GM19397 (cell line): ENCODE measurements around the gene PISD.

Experiments used
- ATAC-seq: cut with Tn5 transposase; IDR thresholded peaks from one replicate; pipeline ENCODE4 v1.9.1; 2021; ENCODE audit warnings: mild to moderate bottlenecking, moderate library complexity; ENCODE audit not compliant: unreplicated experiment

The PISD gene

DNA sequence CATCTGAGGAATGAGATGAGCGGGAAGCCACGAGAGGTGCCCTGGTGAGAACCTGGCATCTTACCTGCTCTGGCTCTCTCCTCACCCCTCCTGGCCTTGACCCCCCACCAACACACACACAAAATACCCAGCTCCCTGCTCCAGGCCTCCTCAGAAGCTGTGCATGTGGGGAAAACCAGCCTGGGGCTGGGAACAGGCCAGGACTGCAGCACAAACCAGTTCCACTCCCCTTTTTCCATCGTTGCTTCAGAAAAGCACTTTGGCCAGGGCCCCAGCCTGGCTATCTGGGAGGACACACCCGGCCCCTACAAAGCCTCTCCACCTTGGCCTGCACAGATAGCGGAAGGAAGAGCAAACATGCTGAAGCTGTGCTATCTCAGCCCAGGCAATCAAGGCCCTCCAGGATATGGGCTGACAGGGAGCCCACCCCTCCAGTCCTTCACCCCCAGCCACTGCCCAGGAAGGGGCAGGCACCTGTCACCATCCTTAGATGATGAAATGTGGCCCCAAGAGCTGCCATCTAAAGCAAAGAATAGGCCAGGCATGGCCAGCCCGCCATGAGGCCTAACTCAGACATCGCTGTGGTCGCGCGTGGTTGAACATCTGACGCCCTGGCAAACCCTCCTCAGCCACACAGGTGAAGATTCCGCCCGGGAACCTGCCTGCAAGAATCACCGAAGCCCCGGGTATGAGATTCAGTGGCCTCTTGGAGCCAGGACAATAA, 35.4 kb downstream of the PISD start:
- ATAC-seq, result no peak

DNA sequence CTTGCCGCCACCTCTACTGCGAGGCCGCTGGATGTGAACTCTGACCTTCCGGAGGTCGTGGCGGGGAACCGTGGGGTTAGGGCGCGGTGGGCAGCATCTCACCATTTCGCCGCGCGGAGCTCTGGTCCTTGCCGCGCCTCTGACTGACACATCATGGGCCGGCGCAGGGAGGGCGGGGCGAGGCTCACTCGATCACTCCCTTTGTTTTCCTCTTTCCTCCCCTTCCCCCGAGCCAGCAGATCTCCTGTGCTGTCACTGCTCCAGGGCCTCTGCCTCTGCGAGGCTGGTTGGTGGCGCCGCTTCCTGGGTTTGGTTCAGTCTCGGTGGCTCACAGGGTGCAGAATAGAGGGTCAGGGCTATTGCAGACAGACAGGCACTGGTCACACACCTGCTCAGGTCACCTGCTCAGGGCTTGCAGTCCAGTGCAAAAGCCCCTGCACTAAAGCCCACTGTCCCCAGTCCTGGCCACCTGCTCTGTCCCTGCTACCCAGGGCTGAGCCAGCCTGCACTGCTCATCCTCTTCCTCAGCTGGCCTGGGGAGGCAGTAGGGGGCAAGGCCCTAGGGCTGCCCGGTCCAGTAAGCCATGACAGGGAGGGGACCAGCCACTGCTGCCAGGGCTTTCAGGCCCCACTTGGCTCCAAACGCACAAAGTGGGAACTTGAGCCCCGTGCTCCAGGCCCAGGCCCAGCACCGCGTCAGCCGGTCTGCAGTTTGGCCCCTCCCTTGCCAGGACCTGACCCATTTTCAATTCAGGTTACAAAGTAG, 36.2 kb downstream of the PISD start:
- no peak for ATAC-seq

DNA sequence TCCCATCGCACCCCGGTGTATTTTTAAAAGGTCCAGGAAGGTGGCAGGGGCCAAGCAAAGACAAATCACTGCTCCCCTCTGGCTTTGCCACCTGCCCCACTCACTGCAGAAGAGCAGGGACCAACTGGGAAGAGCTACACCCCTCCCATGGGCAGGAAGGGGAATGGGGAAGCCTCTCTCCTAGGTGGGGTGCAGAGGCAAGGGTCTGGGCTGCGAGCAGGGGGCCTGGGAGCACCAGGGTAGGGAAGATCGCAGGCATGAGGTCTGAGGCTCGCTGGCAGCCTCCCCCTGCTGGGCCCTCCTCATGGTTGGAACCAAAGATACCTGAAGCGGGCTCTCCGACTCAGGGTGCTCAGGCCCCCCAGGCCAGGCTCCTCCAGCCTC, 36.8 kb downstream of the PISD start:
- no peak for ATAC-seq

- ATAC-seq, result no peak
Observed at GRCh38 chr22:31623592-31624304, 38.3 kb downstream of the PISD start.

DNA sequence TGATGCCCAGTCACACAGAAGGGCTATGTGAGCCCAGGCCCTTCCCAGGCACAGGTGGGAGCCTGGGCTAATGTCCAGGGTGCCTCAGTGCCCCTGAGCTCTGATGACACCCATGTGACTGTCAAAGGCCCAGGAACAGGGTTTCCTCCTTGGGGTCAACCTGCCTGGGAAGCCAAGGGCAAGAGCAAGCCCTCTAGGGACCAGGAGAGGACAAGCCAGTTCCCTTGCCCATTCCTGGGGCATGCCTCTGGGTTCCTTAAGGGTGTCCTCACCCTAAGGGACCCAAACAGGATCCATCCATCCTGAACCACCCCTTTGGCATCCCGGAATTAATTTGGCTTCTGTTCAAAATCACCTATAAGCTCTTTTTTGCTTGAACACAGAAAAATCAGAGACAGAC, 39.0 kb downstream of the PISD start:
- no peak for ATAC-seq

DNA sequence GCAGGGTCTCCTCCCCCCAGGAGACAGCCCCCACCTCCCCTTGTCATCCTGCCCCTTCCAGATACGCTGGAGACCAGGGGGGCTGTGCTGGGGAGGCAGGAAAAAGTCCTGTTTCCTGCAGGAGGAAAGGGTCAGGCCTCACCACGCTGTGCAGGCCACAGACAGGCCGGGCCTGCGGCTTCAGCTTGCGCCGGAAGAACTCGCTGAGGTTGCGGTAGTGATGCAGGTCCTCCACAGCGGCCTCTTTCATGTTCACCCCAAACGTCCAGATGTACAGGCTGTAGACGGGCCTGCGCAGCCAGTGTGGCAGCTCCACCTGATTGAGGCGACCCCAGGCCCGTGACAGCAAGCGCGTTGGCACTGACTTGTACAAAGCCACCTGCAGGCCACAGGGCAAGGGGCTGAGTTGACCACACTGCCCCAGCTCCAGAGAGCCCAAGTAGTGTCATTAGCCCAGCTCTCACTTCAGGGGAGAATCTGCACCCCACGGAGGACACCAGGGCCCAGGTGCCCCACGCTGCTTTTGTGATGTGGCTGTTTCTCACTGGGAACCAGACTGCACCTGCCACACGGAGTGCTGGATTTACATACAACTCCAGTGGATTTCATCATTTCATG, 40.4 kb downstream of the PISD start:
- ATAC-seq, result no peak

GRCh38 chr22:31620756-31621480, 41.1 kb downstream of the PISD start:
- no peak for ATAC-seq

DNA sequence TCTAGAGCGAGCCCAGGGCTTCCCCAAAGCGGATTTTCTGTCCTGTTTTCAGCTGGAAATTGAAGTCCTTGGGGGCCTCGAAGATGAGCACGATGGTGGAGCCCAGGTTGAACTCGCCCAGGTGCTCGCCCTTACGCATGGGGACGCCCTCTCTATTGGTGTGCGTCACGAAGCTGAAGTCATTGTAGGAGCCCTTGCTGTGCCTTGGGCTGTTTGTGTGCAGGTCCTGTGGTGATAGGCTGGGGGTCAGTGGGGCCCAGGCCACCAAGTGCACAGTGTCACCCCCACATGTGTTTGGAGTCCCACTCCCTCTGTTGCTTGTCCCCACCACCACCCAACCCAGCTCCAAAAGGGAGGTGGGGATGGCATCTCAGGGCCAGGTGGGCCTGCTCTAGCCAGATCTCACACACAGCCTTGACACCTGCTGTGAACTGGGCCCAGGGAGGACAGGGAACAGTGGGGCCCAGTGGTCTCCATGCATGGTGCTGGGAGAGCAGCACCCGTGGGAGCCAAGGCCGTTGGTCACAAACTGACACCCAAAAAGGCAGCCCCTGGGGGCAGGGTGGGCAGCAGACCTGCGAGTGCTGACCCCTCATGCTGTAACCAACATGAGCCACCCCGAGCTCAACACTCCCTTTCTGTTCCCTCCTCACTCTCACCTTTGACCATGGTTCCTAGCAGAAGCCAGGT, 42.3 kb downstream of the PISD start:
- no peak for ATAC-seq

- no peak for ATAC-seq
Observed at GRCh38 chr22:31618471-31619176, 43.4 kb downstream of the PISD start.

DNA sequence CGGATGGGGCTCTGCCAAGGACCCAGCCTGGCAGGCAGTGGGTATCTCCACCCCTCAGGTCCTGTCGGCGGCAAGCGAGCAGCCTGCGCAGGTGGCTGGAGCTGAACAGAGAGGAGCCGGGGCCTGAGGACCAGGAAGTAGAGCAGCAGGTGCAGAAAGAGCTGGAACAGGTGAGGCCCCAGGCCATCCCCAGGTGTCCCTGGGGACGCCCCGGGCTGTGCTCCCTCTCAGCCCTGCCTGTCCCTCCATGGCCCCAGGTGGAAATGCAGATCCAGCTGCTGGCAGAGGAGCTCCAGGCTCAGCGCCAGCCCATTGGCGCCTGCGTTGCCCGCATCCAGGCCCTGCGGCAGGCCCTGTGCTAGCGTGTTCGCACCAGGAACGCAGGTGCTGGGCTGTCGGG, 44.0 kb downstream of the PISD start:
- no peak for ATAC-seq

DNA sequence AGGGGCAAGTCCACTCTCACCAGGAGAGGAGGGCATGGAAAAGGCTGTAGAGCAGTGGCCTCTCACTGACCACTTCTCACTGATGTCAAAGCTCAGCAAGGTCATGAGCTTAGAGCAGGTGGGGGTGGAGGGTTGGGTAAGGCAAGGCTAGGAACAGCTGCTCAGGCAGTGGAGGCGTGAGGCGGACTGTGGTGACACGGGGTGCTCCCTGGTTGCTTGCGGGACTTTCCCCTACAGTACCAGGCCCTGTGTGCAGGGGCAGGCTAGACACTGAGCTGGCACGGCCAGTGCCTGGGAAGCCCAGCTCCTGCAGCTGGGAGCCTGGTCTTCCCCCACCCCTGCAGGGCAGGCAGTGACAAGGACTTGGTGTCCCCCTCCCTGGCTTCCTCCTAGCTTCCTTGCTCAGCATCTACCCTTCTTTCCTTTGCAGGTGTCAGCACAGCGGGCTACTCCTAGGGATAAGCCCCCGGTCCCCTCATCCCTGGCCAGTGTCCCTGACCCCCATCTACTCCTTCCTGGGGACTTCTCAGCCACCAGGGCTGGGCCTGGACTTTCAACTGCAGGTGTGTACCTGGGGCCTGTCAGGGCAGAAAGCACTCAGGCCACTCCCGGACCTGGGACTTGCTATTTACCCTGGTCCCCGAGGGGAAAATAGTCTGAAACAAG, 45.6 kb downstream of the PISD start:
- peak; percentile 47 for ATAC-seq

DNA sequence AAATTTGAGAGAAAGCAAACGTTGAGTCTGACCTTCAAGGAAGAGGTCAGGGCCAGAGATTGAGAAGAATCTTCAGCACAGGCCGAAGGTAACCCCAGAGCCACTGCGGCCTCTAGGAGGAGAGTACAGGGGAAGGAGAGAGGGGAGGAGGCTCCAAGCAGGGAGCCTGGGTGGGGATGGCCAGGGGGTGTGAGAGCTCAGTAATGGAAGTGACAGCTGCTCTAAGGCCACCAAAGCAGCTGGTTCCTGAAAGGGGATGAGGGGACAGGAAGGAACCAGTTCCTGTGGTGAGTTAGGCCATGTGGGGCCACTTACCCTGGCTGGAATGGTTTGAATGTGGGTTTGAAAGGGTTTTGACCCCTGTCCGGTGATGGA, 46.1 kb downstream of the PISD start:
- ATAC-seq, result no peak

GRCh38 chr22:31615491-31615860, 46.5 kb downstream of the PISD start:
- no peak for ATAC-seq

DNA sequence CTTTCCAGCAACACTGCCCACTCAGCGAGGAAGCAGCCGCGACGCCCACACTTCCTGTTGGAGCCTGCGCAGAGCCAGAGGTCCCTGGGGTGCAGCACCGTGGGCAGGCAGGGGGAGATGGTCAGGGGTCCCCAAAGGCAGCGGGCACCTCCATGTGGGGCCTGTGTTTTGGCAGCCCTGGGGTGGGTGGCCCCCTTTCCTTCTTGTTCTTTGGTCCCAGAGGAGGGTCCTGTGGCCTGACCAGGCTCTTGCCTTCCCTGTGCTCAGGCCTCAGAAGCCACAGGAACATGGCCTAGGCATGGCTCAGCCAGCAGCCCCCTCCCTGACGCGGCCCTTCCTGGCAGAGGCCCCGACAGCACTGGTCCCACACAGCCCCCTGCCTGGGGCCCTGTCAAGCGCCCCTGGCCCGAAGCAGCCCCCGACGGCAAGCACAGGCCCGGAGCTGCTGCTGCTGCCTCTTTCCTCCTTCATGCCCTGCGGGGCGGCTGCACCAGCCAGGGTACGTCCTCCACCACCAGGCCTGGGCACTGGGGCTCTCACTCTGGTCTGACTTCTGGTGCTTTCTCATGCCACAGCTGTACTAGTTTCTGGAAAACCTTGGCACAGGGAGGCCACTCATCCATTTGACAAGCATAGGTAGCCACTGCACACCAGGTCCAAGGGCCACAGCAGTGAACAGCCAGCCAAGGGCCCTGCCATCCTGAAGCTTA, 47.1 kb downstream of the PISD start:
- ATAC-seq, result no peak

DNA sequence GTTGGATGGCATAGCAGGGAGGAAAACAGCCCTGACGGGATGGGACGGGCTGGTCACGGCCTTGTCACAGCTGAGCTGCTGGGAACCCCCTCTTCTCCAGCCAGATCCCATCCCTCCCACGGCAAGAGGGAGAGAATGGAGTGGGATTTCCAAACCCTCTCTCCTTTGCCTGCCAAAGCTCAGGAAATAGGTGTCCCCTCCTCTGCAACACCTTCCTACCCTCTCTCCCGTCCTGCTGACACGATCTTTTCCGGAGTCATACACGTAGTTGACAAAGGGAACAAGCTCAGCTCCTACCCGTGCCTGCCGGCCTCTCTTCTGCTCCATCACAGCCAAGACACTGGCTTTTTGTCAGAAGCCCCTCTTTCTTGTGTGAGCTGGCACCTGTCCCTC, 48.1 kb downstream of the PISD start:
- no peak for ATAC-seq

GRCh38 chr22:31613286-31613903, 48.6 kb downstream of the PISD start:
- no peak for ATAC-seq

DNA sequence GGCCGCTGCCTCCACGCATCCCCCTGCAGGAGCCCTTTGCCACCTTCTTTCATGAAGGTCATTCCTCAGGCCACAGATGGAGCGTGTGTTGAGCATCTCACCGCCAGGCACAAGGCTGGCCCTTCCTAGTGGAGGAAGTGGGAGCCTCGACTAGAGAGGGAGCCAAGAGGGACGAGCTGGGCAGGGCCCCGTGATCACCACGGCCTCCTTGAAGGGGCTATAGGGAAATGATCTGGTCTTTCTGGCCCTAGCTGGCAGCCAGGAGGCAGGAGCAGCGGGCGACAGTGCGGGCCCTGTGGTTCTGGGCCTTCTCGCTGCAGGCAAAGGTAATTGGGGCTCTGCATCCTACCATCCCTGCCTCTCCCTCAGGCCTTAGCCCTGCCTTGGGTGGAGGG, 49.1 kb downstream of the PISD start:
- ATAC-seq, result no peak

GRCh38 chr22:31611061-31611760, 50.8 kb downstream of the PISD start:
- ATAC-seq, result no peak
